ENCODE results near the gene PDE8B.

Gene PDE8B

GRCh38 chr5:77211691-77212047 lies 1.2 kb downstream of the PDE8B start:
- Histone ChIP-seq H3K18ac (ENCODE audit: low read length) (no peak overlapping the region), H3K4me2 (ENCODE audit: low read length) (peak overlapping the region; percentile 79), H3K14ac (ENCODE audit: low read length) (no peak overlapping the region), H3K36me3 (ENCODE audit: control insufficient read depth in 1 of 2, insufficient read depth in 2 of 2, low read length in 2 of 2) (no peaks in the 10 kb centered on the region), H2BK12ac (ENCODE audit: low read length) (no peak overlapping the region), H4K8ac (ENCODE audit: low read depth, low read length) (no peak overlapping the region), H2AK5ac (ENCODE audit: low read length) (no peak overlapping the region), H3K9me3 (ENCODE audit: insufficient read depth, low read depth, low read length) (peaks cover 3% of the 10 kb centered on the region), H3K27ac (ENCODE audit: low read depth, low read length) (no peak overlapping the region), H3K4me1 (ENCODE audit: control insufficient read depth in 1 of 2, insufficient read depth in 2 of 2, low read length in 2 of 2) (peaks cover 0 to 9% of the 10 kb centered on the region in 2 experiments), H3K79me1 (ENCODE audit: low read length) (no peaks in the 10 kb centered on the region), H3K9ac (ENCODE audit: low read length) (no peak overlapping the region), H3K23ac (ENCODE audit: low read length) (no peak overlapping the region), H3K79me2 (ENCODE audit: control insufficient read depth, insufficient read depth, low read length, poor library complexity) (no peaks in the 10 kb centered on the region), H4K91ac (ENCODE audit: low read depth, low read length) (no peak overlapping the region), H2BK5ac (ENCODE audit: low read depth, low read length, poor library complexity) (no peak overlapping the region), H4K12ac (ENCODE audit: low read depth, low read length) (no peak overlapping the region), H3K4me3 (ENCODE audit: low read depth, low read length) (no peak overlapping the region), H3K27me3 (ENCODE audit: insufficient read depth, low read length) (peaks cover 38% of the 10 kb centered on the region), H3K4ac (ENCODE audit: low read depth, low read length) (no peak overlapping the region), H2BK120ac (ENCODE audit: insufficient read depth, low read length, poor library complexity) (no peak overlapping the region), H2AFZ (ENCODE audit: insufficient read depth, low read length, poor library complexity) (no peak overlapping the region)
- no peak for DNase-seq
- WGBS (ENCODE audit: extremely low coverage, insufficient coverage, insufficient read length): no CpG with 5 or more reads among the region's 10 CpGs

- no peak overlapping the region for H2AFZ ChIP-seq (ENCODE audit: insufficient read depth, low read length, poor library complexity)
- no peak for DNase-seq
- no peak overlapping the region for H3K18ac ChIP-seq (ENCODE audit: low read length)
- H2BK12ac ChIP-seq (ENCODE audit: low read length): no peak overlapping the region
- no peak overlapping the region for H2BK5ac ChIP-seq (ENCODE audit: low read depth, low read length, poor library complexity)
- no peak overlapping the region for H2BK120ac ChIP-seq (ENCODE audit: insufficient read depth, low read length, poor library complexity)
- H4K8ac ChIP-seq (ENCODE audit: low read depth, low read length): no peak overlapping the region
- no peaks in the 10 kb centered on the region for H3K79me2 ChIP-seq (ENCODE audit: control insufficient read depth, insufficient read depth, low read length, poor library complexity)
- no peaks in the 10 kb centered on the region for H3K36me3 ChIP-seq (ENCODE audit: control insufficient read depth in 1 of 2, insufficient read depth in 2 of 2, low read length in 2 of 2)
- peaks cover 2% of the 10 kb centered on the region for H3K9me3 ChIP-seq (ENCODE audit: insufficient read depth, low read depth, low read length)
- no peak overlapping the region for H4K12ac ChIP-seq (ENCODE audit: low read depth, low read length)
- no peak overlapping the region for H3K27ac ChIP-seq (ENCODE audit: low read depth, low read length)
- H3K14ac ChIP-seq (ENCODE audit: low read length): no peak overlapping the region
- H3K27me3 ChIP-seq (ENCODE audit: insufficient read depth, low read length): peaks cover 35% of the 10 kb centered on the region
- H2AK5ac ChIP-seq (ENCODE audit: low read length): no peak overlapping the region
- no peak overlapping the region for H4K91ac ChIP-seq (ENCODE audit: low read depth, low read length)
- no peak overlapping the region for H3K23ac ChIP-seq (ENCODE audit: low read length)
- no peak overlapping the region for H3K4ac ChIP-seq (ENCODE audit: low read depth, low read length)
- peaks cover 0 to 9% of the 10 kb centered on the region in 2 experiments for H3K4me1 ChIP-seq (ENCODE audit: control insufficient read depth in 1 of 2, insufficient read depth in 2 of 2, low read length in 2 of 2)
- WGBS (ENCODE audit: extremely low coverage, insufficient coverage, insufficient read length): no CpG with 5 or more reads among the region's 1 CpG
- H3K9ac ChIP-seq (ENCODE audit: low read length): no peak overlapping the region
- no peaks in the 10 kb centered on the region for H3K79me1 ChIP-seq (ENCODE audit: low read length)
- no peak overlapping the region for H3K4me3 ChIP-seq (ENCODE audit: low read depth, low read length)
- no peak overlapping the region for H3K4me2 ChIP-seq (ENCODE audit: low read length)
Observed at GRCh38 chr5:77213601-77214000, 3.1 kb downstream of the PDE8B start.

GRCh38 chr5:77214151-77214550 lies 3.7 kb downstream of the PDE8B start:
- Histone ChIP-seq H2AFZ (ENCODE audit: insufficient read depth, low read length, poor library complexity) (no peak overlapping the region), H2BK12ac (ENCODE audit: low read length) (no peak overlapping the region), H2BK120ac (ENCODE audit: insufficient read depth, low read length, poor library complexity) (no peak overlapping the region), H3K18ac (ENCODE audit: low read length) (no peak overlapping the region), H3K9me3 (ENCODE audit: insufficient read depth, low read depth, low read length) (no peaks in the 10 kb centered on the region), H4K12ac (ENCODE audit: low read depth, low read length) (no peak overlapping the region), H2AK5ac (ENCODE audit: low read length) (no peak overlapping the region), H3K27ac (ENCODE audit: low read depth, low read length) (no peak overlapping the region), H3K4me3 (ENCODE audit: low read depth, low read length) (no peak overlapping the region), H3K4me1 (ENCODE audit: control insufficient read depth in 1 of 2, insufficient read depth in 2 of 2, low read length in 2 of 2) (peaks cover 0 to 9% of the 10 kb centered on the region in 2 experiments), H3K14ac (ENCODE audit: low read length) (no peak overlapping the region), H4K91ac (ENCODE audit: low read depth, low read length) (no peak overlapping the region), H3K4ac (ENCODE audit: low read depth, low read length) (no peak overlapping the region), H3K79me1 (ENCODE audit: low read length) (no peaks in the 10 kb centered on the region), H3K36me3 (ENCODE audit: control insufficient read depth in 1 of 2, insufficient read depth in 2 of 2, low read length in 2 of 2) (no peaks in the 10 kb centered on the region), H4K8ac (ENCODE audit: low read depth, low read length) (no peak overlapping the region), H3K4me2 (ENCODE audit: low read length) (no peak overlapping the region), H3K27me3 (ENCODE audit: insufficient read depth, low read length) (peaks cover 32% of the 10 kb centered on the region), H3K79me2 (ENCODE audit: control insufficient read depth, insufficient read depth, low read length, poor library complexity) (no peaks in the 10 kb centered on the region), H3K23ac (ENCODE audit: low read length) (no peak overlapping the region), H3K9ac (ENCODE audit: low read length) (no peak overlapping the region), H2BK5ac (ENCODE audit: low read depth, low read length, poor library complexity) (no peak overlapping the region)
- no peak for DNase-seq
- no CpG with 5 or more reads among the region's 4 CpGs for WGBS (ENCODE audit: extremely low coverage, insufficient coverage, insufficient read length)

GRCh38 chr5:77218263-77218662 lies 7.8 kb downstream of the PDE8B start:
- no peak overlapping the region for H3K4ac ChIP-seq (ENCODE audit: low read depth, low read length)
- no peak overlapping the region for H2AK5ac ChIP-seq (ENCODE audit: low read length)
- H3K4me3 ChIP-seq (ENCODE audit: low read depth, low read length): no peak overlapping the region
- H2BK12ac ChIP-seq (ENCODE audit: low read length): no peak overlapping the region
- WGBS (ENCODE audit: extremely low coverage, insufficient coverage, insufficient read length): no CpG with 5 or more reads among the region's 4 CpGs
- no peaks in the 10 kb centered on the region for H3K4me1 ChIP-seq (ENCODE audit: control insufficient read depth in 1 of 2, insufficient read depth in 2 of 2, low read length in 2 of 2)
- H3K27me3 ChIP-seq (ENCODE audit: insufficient read depth, low read length): no peaks in the 10 kb centered on the region
- H3K27ac ChIP-seq (ENCODE audit: low read depth, low read length): no peak overlapping the region
- no peak overlapping the region for H2BK120ac ChIP-seq (ENCODE audit: insufficient read depth, low read length, poor library complexity)
- no peak overlapping the region for H2AFZ ChIP-seq (ENCODE audit: insufficient read depth, low read length, poor library complexity)
- no peak overlapping the region for H3K9ac ChIP-seq (ENCODE audit: low read length)
- no peak overlapping the region for H2BK5ac ChIP-seq (ENCODE audit: low read depth, low read length, poor library complexity)
- H3K79me1 ChIP-seq (ENCODE audit: low read length): no peaks in the 10 kb centered on the region
- H3K36me3 ChIP-seq (ENCODE audit: control insufficient read depth in 1 of 2, insufficient read depth in 2 of 2, low read length in 2 of 2): no peaks in the 10 kb centered on the region
- H3K18ac ChIP-seq (ENCODE audit: low read length): no peak overlapping the region
- no peaks in the 10 kb centered on the region for H3K9me3 ChIP-seq (ENCODE audit: insufficient read depth, low read depth, low read length)
- H4K8ac ChIP-seq (ENCODE audit: low read depth, low read length): no peak overlapping the region
- H4K91ac ChIP-seq (ENCODE audit: low read depth, low read length): no peak overlapping the region
- no peak overlapping the region for H3K4me2 ChIP-seq (ENCODE audit: low read length)
- peak in 1 of 2 donors; percentile 22 for DNase-seq
- no peak overlapping the region for H3K14ac ChIP-seq (ENCODE audit: low read length)
- H3K23ac ChIP-seq (ENCODE audit: low read length): no peak overlapping the region
- no peak overlapping the region for H4K12ac ChIP-seq (ENCODE audit: low read depth, low read length)
- no peaks in the 10 kb centered on the region for H3K79me2 ChIP-seq (ENCODE audit: control insufficient read depth, insufficient read depth, low read length, poor library complexity)

All from trophoblast cell (in vitro differentiated cells and primary cell).